ENCODE data around the gene IGF2BP1.

Gene IGF2BP1

GRCh38 chr17:48989100-48989499 lies 8.1 kb upstream of the IGF2BP1 start:
- no peak for ATAC-seq (ENCODE audit: insufficient read depth, low read depth)
- peaks cover 20% of the 10 kb centered on the region for H3K27me3 ChIP-seq (ENCODE audit: insufficient read depth, low read length, poor library complexity)

GRCh38 chr17:48990882-48991357 lies 6.3 kb upstream of the IGF2BP1 start:
- H3K9me3 ChIP-seq (ENCODE audit: insufficient read depth, low read length, severe bottlenecking), result no peaks in the 10 kb centered on the region
- ATAC-seq (ENCODE audit: insufficient read depth, low read depth) (no peak), DNase-seq (no peak)
- no peaks in the 10 kb centered on the region for H4K20me1 ChIP-seq (ENCODE audit: insufficient read depth, low read length)
- H3K4me2 ChIP-seq (ENCODE audit: insufficient read depth, low read length), result no peak overlapping the region
- H3K36me3 ChIP-seq (ENCODE audit: insufficient read depth, low read length), result no peaks in the 10 kb centered on the region
- H3K27me3 ChIP-seq (ENCODE audit: insufficient read depth, low read length, poor library complexity), result peaks cover 24% of the 10 kb centered on the region
- H3K79me2 ChIP-seq (ENCODE audit: insufficient read depth, low read length), result no peaks in the 10 kb centered on the region
- H3K27ac ChIP-seq (ENCODE audit: low read length), result no peak overlapping the region
- H3K4me3 ChIP-seq (ENCODE audit: low read depth in 1 of 2, low read length in 2 of 2), result no peak overlapping the region
- no peak for TF ChIP-seq EZH2 (IDR thresholded peaks at IDR 0.05; ENCODE audit: borderline replicate concordance, low read depth, low read length, severe bottlenecking)
- no peak for TF ChIP-seq CTCF (IDR thresholded peaks at IDR 0.05; ENCODE audit: borderline replicate concordance, extremely low read depth, low read length, poor library complexity, severe bottlenecking)
- no peak overlapping the region for H3K9ac ChIP-seq (ENCODE audit: low read depth, low read length)
- no peak overlapping the region for H2AFZ ChIP-seq (ENCODE audit: low read depth, low read length)
- no peaks in the 10 kb centered on the region for H3K4me1 ChIP-seq (ENCODE audit: insufficient read depth, low read length)

More at GRCh38 chr17:48989100-48989499, 8.1 kb upstream of the IGF2BP1 start:
- Histone ChIP-seq H3K79me2 (ENCODE audit: insufficient read depth, low read length) (no peaks in the 10 kb centered on the region), H4K20me1 (ENCODE audit: insufficient read depth, low read length) (no peaks in the 10 kb centered on the region), H3K4me1 (ENCODE audit: insufficient read depth, low read length) (no peaks in the 10 kb centered on the region), H3K9ac (ENCODE audit: low read depth, low read length) (no peak overlapping the region), H3K36me3 (ENCODE audit: insufficient read depth, low read length) (no peaks in the 10 kb centered on the region), H3K4me2 (ENCODE audit: insufficient read depth, low read length) (no peak overlapping the region), H3K9me3 (ENCODE audit: insufficient read depth, low read length, severe bottlenecking) (no peaks in the 10 kb centered on the region), H3K4me3 (ENCODE audit: low read depth in 1 of 2, low read length in 2 of 2) (no peak overlapping the region), H2AFZ (ENCODE audit: low read depth, low read length) (no peak overlapping the region), H3K27ac (ENCODE audit: low read length) (no peak overlapping the region)
- DNase-seq, result no peak
- TF ChIP-seq CTCF (IDR thresholded peaks at IDR 0.05; ENCODE audit: borderline replicate concordance, extremely low read depth, low read length, poor library complexity, severe bottlenecking) (no peak), EZH2 (IDR thresholded peaks at IDR 0.05; ENCODE audit: borderline replicate concordance, low read depth, low read length, severe bottlenecking) (no peak)

- H3K4me3 ChIP-seq (ENCODE audit: low read depth in 1 of 2, low read length in 2 of 2), result no peak overlapping the region
- no peak for TF ChIP-seq EZH2 (IDR thresholded peaks at IDR 0.05; ENCODE audit: borderline replicate concordance, low read depth, low read length, severe bottlenecking)
- TF ChIP-seq CTCF (IDR thresholded peaks at IDR 0.05; ENCODE audit: borderline replicate concordance, extremely low read depth, low read length, poor library complexity, severe bottlenecking), result no peak
- no peaks in the 10 kb centered on the region for H3K4me1 ChIP-seq (ENCODE audit: insufficient read depth, low read length)
- H3K27me3 ChIP-seq (ENCODE audit: insufficient read depth, low read length, poor library complexity), result peaks cover 23% of the 10 kb centered on the region
- no peaks in the 10 kb centered on the region for H3K9me3 ChIP-seq (ENCODE audit: insufficient read depth, low read length, severe bottlenecking)
- no peak overlapping the region for H3K27ac ChIP-seq (ENCODE audit: low read length)
- no peak for ATAC-seq (ENCODE audit: insufficient read depth, low read depth)
- H3K4me2 ChIP-seq (ENCODE audit: insufficient read depth, low read length), result no peak overlapping the region
- no peak overlapping the region for H2AFZ ChIP-seq (ENCODE audit: low read depth, low read length)
- no peaks in the 10 kb centered on the region for H4K20me1 ChIP-seq (ENCODE audit: insufficient read depth, low read length)
- H3K9ac ChIP-seq (ENCODE audit: low read depth, low read length), result no peak overlapping the region
- DNase-seq, result no peak
- no peaks in the 10 kb centered on the region for H3K36me3 ChIP-seq (ENCODE audit: insufficient read depth, low read length)
- no peaks in the 10 kb centered on the region for H3K79me2 ChIP-seq (ENCODE audit: insufficient read depth, low read length)
Measured at GRCh38 chr17:48992444-48992843, 4.7 kb upstream of the IGF2BP1 start.

GRCh38 chr17:48993305-48993704 lies 3.9 kb upstream of the IGF2BP1 start:
- Histone ChIP-seq H3K27me3 (ENCODE audit: insufficient read depth, low read length, poor library complexity) (peaks cover 23% of the 10 kb centered on the region), H3K4me1 (ENCODE audit: insufficient read depth, low read length) (no peaks in the 10 kb centered on the region), H2AFZ (ENCODE audit: low read depth, low read length) (no peak overlapping the region), H4K20me1 (ENCODE audit: insufficient read depth, low read length) (no peaks in the 10 kb centered on the region), H3K36me3 (ENCODE audit: insufficient read depth, low read length) (no peaks in the 10 kb centered on the region), H3K9me3 (ENCODE audit: insufficient read depth, low read length, severe bottlenecking) (no peaks in the 10 kb centered on the region), H3K9ac (ENCODE audit: low read depth, low read length) (no peak overlapping the region), H3K4me3 (ENCODE audit: low read depth in 1 of 2, low read length in 2 of 2) (no peak overlapping the region), H3K79me2 (ENCODE audit: insufficient read depth, low read length) (no peaks in the 10 kb centered on the region), H3K27ac (ENCODE audit: low read length) (no peak overlapping the region), H3K4me2 (ENCODE audit: insufficient read depth, low read length) (no peak overlapping the region)
- DNase-seq (no peak), ATAC-seq (ENCODE audit: insufficient read depth, low read depth) (no peak)
- TF ChIP-seq EZH2 (IDR thresholded peaks at IDR 0.05; ENCODE audit: borderline replicate concordance, low read depth, low read length, severe bottlenecking) (no peak), CTCF (IDR thresholded peaks at IDR 0.05; ENCODE audit: borderline replicate concordance, extremely low read depth, low read length, poor library complexity, severe bottlenecking) (no peak)
